A549 treated with AZD2906 at 1 μM for 4 hours (cell line): ENCODE data around the gene H6PD. TPM values are rescaled to one million over a fixed set of nuclear protein-coding genes. Genes with fewer than 3 reads are reported as not detected.

Source experiments
- total RNA-seq: library from RNA; stranded (reverse); fragments of 200-300 nt; extraction: Qiagen RNA extraction; gene quantifications from 5 replicates; pipeline ENCODE4 v1.2.3, GENCODE V29; 2022

The H6PD gene, protein sequence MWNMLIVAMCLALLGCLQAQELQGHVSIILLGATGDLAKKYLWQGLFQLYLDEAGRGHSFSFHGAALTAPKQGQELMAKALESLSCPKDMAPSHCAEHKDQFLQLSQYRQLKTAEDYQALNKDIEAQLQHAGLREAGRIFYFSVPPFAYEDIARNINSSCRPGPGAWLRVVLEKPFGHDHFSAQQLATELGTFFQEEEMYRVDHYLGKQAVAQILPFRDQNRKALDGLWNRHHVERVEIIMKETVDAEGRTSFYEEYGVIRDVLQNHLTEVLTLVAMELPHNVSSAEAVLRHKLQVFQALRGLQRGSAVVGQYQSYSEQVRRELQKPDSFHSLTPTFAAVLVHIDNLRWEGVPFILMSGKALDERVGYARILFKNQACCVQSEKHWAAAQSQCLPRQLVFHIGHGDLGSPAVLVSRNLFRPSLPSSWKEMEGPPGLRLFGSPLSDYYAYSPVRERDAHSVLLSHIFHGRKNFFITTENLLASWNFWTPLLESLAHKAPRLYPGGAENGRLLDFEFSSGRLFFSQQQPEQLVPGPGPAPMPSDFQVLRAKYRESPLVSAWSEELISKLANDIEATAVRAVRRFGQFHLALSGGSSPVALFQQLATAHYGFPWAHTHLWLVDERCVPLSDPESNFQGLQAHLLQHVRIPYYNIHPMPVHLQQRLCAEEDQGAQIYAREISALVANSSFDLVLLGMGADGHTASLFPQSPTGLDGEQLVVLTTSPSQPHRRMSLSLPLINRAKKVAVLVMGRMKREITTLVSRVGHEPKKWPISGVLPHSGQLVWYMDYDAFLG
- total RNA-seq = 5.2 to 7.6 TPM (median 7.0 TPM) in 5 replicates

DNA sequence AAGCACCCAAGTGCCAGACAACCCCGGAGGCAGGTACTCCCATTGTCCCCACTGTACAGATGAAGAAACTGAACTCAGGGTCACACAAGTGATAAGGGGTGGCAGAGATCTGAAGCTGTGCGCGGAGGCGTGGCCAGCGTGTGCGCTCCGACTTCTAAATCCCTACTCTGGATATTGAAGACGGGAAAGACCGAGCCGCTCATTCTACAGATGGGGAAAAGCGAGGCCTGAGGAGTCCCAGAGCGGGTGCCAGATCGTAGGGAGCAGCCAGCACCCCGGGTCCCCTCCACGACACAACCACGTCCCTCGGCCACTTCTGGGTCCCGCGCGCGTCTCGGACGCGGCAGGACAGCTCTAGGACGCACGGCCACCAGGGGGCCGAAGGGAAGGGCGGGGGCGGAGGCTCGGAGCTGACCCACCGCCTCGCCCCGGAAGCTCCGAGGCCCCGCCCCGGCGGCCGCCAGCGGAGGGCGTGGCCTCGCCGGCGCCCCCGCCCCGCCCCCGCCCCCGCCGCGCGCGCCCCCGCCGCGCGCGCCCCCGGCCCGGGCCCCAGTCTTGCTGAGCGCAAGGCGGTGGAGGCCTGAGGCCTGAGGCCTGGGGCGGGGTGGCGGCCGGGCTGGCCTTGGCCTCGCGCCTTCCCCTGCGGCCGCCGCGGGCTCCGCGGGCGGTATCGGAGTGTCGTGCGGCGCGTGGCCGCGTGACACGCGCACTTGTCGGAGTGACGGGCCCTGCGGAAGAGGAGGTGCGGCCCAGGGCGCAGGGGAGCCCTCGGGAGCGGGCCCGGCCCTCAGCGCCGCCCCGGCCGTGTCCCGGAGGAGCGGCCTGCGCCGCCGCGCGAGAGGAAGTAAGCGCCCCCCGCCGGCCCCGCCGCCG, at the start of gene H6PD:
H6PD (plus strand) TSS at position 552 of the 873 bp plus-strand sequence. CDS start 10,161 bp downstream, outside the sequence.

DNA sequence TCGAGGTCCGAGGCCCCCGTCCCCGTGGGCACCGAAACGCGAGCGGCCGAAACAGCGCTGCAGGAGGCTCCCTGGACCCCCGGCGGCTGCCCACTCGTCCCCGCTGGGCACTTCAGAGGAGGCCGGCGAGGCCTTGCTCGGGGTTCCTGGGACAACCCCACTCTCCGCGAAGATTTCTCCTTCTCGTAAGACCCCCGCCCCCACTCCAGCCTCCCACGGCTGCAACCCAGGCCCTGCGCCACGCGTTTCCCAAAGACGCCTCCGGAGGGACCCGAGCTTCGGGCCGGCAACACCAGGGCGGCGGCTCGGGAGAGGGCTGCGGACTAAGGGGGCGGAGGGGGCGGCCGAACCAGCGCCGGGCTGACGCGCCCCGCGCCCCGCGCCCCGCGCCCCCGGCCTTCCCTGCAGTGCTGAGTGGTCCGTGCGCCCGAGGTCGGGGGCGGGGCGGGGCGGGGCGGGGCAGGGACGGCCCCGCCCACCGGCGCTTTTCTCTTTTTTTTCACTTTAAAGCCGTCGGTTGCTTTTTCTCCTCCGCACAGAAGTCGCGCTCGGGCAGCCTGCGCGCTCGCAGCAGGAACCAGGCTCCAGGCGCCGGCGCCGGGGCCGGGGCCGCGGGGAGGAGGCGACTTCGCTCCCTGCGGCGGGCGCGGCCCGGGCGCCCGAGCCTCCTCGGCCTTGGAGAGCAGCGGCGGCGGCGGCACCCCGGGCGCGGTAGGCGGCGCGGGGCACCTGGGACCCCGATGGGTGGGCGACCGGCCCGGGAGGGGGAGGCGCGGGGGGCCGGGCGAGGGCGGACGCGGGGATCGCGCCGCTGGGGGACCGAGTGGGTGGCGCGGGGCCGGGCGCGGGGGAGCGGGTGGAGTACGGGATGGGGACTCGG, 58.0 kb downstream of the H6PD start, which contains the start of gene SPSB1:
SPSB1 (plus strand) TSS at position 534 of the 880 bp plus-strand sequence. CDS start 62,998 bp downstream, outside the sequence.

Other genes starting within 250 kb of the H6PD start
- 0.06 TPM in 1 of 5 replicates, not detected in the others for gene SLC2A7, start 208.4 kb upstream of the H6PD start, total RNA-seq
- gene SLC2A5, start 165.1 kb upstream of the H6PD start, total RNA-seq = 0.29 to 0.77 TPM (median 0.67 TPM) in 5 replicates
- 4.3 to 7.9 TPM (median 4.5 TPM) in 5 replicates for gene GPR157, start 105.7 kb upstream of the H6PD start, total RNA-seq
- gene SPSB1, start 58.1 kb downstream of the H6PD start, total RNA-seq = 32.1 to 37.4 TPM (median 34.7 TPM) in 5 replicates